H1 (cell line): ENCODE measurements around the gene POU6F2. TPM values are rescaled to one million over a fixed set of nuclear protein-coding genes. Genes with fewer than 3 reads are reported as not detected.

Experiments
- CTCF ChIA-PET: fragments of 300-600 bp; sonication (Branson Sonifier 250); formaldehyde crosslinking; loops from one replicate; lab custom pipeline; 2021; ENCODE audit not compliant: partially characterized antibody; lab: Charles Lee
- POLR2A ChIA-PET: fragments of 300-600 bp; sonication (Branson Sonifier 250); formaldehyde crosslinking; loops from one replicate; lab custom pipeline; 2021; ENCODE audit warnings: inconsistent platforms; ENCODE audit not compliant: partially characterized antibody; lab: Charles Lee
- DNase-seq, 2 experiments: peaks; one replicate each; pipeline versions ENCODE4 v3.0.0 to v3.0.0-alpha.2; 2010 to 2022; ENCODE audit warnings: low spot score in 2 of 2, low read depth in 1 of 2, mixed read lengths in 1 of 2
- FAIRE-seq: peaks from 2 replicates; lab custom pipeline; 2011; peaks lifted over from hg19 to GRCh38; lab: Jason Lieb, UNC
- H2AFZ ChIP-seq: 2 replicates; pipeline ENCODE4 v1.8.1; 2012; ENCODE audit warnings: low read length, inconsistent platforms
- H2AK5ac ChIP-seq: 2 replicates; pipeline ENCODE4 v1.6.1; 2013; ENCODE audit warnings: low read depth, low read length
- H2BK120ac ChIP-seq: replicated peaks from 2 replicates; pipeline ENCODE3; 2013; ENCODE audit warnings: low read depth, low read length, inconsistent platforms
- H2BK12ac ChIP-seq: 2 replicates; pipeline ENCODE4 v1.6.1; 2013; ENCODE audit warnings: low read depth, low read length
- H2BK15ac ChIP-seq: 2 replicates; pipeline ENCODE4 v1.6.1; 2013; ENCODE audit warnings: low read length
- H2BK20ac ChIP-seq: 2 replicates; pipeline ENCODE4 v1.6.1; 2013; ENCODE audit warnings: low read length
- H2BK5ac ChIP-seq: 2 replicates; pipeline ENCODE4 v1.6.1; 2013; ENCODE audit warnings: low read depth, low read length
- H3K14ac ChIP-seq: 2 replicates; pipeline ENCODE4 v1.6.1; 2013; ENCODE audit warnings: inconsistent platforms; ENCODE audit not compliant: insufficient read length
- H3K18ac ChIP-seq: 2 replicates; pipeline ENCODE4 v1.6.1; 2013; ENCODE audit warnings: low read length; ENCODE audit errors: extremely low read depth
- H3K23ac ChIP-seq: 2 replicates; pipeline ENCODE4 v1.6.1; 2013; ENCODE audit warnings: inconsistent platforms; ENCODE audit not compliant: insufficient read length
- H3K23me2 ChIP-seq: 2 replicates; pipeline ENCODE4 v1.6.1; 2013; ENCODE audit warnings: low read depth, low read length
- H3K27ac ChIP-seq: 2 replicates; pipeline ENCODE4 v1.6.1; 2011; ENCODE audit warnings: low read depth, low read length, inconsistent platforms
- H3K27me3 ChIP-seq, 4 experiments: replicated peaks in 1 of 4; 1 replicate in 1 of 4; 2 replicates in 3 of 4; pipeline versions ENCODE4 v1.6.1 to v1.8.1; 2011 to 2013; ENCODE audit warnings: low read length in 3 of 4, mild to moderate bottlenecking in 3 of 4, inconsistent platforms in 2 of 4, mixed read lengths in 2 of 4, moderate library complexity in 1 of 4; ENCODE audit not compliant: control insufficient read depth in 3 of 4, insufficient read depth in 3 of 4; ENCODE audit errors: extremely low read depth in 1 of 4
- H3K36me3 ChIP-seq, 4 experiments: 2 replicates each; pipeline versions ENCODE4 v1.6.1 to v1.8.1; 2011 to 2013; ENCODE audit warnings: mild to moderate bottlenecking in 4 of 4, low read length in 3 of 4, moderate library complexity in 2 of 4, control low read depth in 1 of 4, inconsistent platforms in 1 of 4; ENCODE audit not compliant: insufficient read depth in 4 of 4, control insufficient read depth in 2 of 4
- H3K4ac ChIP-seq: replicated peaks from 2 replicates; pipeline ENCODE3; 2013; ENCODE audit warnings: low read length, low read depth, mixed read lengths, inconsistent platforms; ENCODE audit not compliant: insufficient read length
- H3K4me1 ChIP-seq, 4 experiments: replicated peaks in 1 of 4; 1 replicate in 1 of 4; 2 replicates in 3 of 4; pipeline versions ENCODE4 v1.6.1 to v1.8.1; 2011 to 2013; ENCODE audit warnings: low read length in 3 of 4, inconsistent platforms in 2 of 4, mixed read lengths in 1 of 4; ENCODE audit not compliant: insufficient read depth in 4 of 4, control insufficient read depth in 3 of 4
- H3K4me2 ChIP-seq, 2 experiments: 2 replicates each; pipeline versions ENCODE4 v1.6.1 to v1.8.1; 2011 to 2013; ENCODE audit warnings: low read depth in 2 of 2, low read length in 2 of 2, control low read depth in 1 of 2, inconsistent platforms in 1 of 2, mild to moderate bottlenecking in 1 of 2; ENCODE audit not compliant: insufficient read depth in 1 of 2
- H3K4me3 ChIP-seq, 4 experiments: fragments of 200-600, 300-600 bp in 1 of 4; sonication (generic), shearing (Covaris generic), sonication (Bioruptor Twin) in 1 of 4; 2 replicates each; pipeline versions ENCODE4 v1.5.1 to v1.8.1; 2011 to 2016; ENCODE audit warnings: low read length in 4 of 4, low read depth in 3 of 4, control low read depth in 2 of 4, inconsistent platforms in 2 of 4, mild to moderate bottlenecking in 2 of 4, mixed read lengths in 1 of 4, moderate library complexity in 1 of 4; ENCODE audit not compliant: insufficient read depth in 2 of 4; ENCODE audit errors: extremely low read depth in 1 of 4
- H3K56ac ChIP-seq: replicated peaks from 2 replicates; pipeline ENCODE3; 2013; ENCODE audit warnings: low read depth, mild to moderate bottlenecking, mixed read lengths, low read length, inconsistent platforms; ENCODE audit not compliant: insufficient read length
- H3K79me1 ChIP-seq: 2 replicates; pipeline ENCODE4 v1.6.1; 2013; ENCODE audit warnings: low read depth, low read length, control low read depth
- H3K79me2 ChIP-seq, 2 experiments: 2 replicates each; pipeline versions ENCODE4 v1.6.1 to v1.8.1; 2012 to 2013; ENCODE audit warnings: low read length in 2 of 2, mild to moderate bottlenecking in 2 of 2, inconsistent platforms in 1 of 2; ENCODE audit not compliant: insufficient read depth in 2 of 2, control insufficient read depth in 1 of 2
- H3K9ac ChIP-seq, 4 experiments: replicated peaks in 1 of 4; 1 replicate in 1 of 4; 2 replicates in 3 of 4; pipeline versions ENCODE4 v1.6.1 to v1.8.1; 2011 to 2013; ENCODE audit warnings: low read depth in 3 of 4, low read length in 3 of 4, control low read depth in 2 of 4, mild to moderate bottlenecking in 2 of 4, moderate library complexity in 2 of 4, inconsistent platforms in 1 of 4; ENCODE audit errors: extremely low read depth in 1 of 4
- H3K9me3 ChIP-seq, 2 experiments: 2 replicates each; pipeline versions ENCODE4 v1.6.1 to v1.8.1; 2012 to 2013; ENCODE audit warnings: mild to moderate bottlenecking in 2 of 2, moderate library complexity in 2 of 2, control low read depth in 1 of 2, inconsistent platforms in 1 of 2, low read depth in 1 of 2, low read length in 1 of 2, mixed read lengths in 1 of 2; ENCODE audit not compliant: insufficient read depth in 2 of 2
- H4K20me1 ChIP-seq, 2 experiments: replicated peaks in 1 of 2; 2 replicates each; pipeline versions ENCODE3 to v1.8.1; 2011 to 2013; ENCODE audit warnings: inconsistent platforms in 2 of 2, low read length in 2 of 2, mild to moderate bottlenecking in 1 of 2; ENCODE audit not compliant: insufficient read depth in 2 of 2, control insufficient read depth in 1 of 2
- H4K5ac ChIP-seq: 2 replicates; pipeline ENCODE4 v1.6.1; 2013; ENCODE audit warnings: low read length, low read depth, mixed read lengths, inconsistent platforms; ENCODE audit not compliant: insufficient read length
- H4K8ac ChIP-seq: 2 replicates; pipeline ENCODE4 v1.8.0; 2013; ENCODE audit warnings: mild to moderate bottlenecking, moderate library complexity, low read length, inconsistent platforms; ENCODE audit not compliant: insufficient read depth; ENCODE audit errors: extremely low read depth
- H4K91ac ChIP-seq: replicated peaks from 2 replicates; pipeline ENCODE3; 2013; ENCODE audit warnings: low read length, mixed read lengths, inconsistent platforms; ENCODE audit not compliant: insufficient read length
- ATF2 ChIP-seq: IDR thresholded peaks from 2 replicates; pipeline ENCODE4 v1.6.1; 2012; ENCODE audit warnings: low read length, inconsistent platforms
- CTCF ChIP-seq, 3 experiments: IDR thresholded peaks; 1 replicate in 2 of 3; 2 replicates in 1 of 3; pipeline versions ENCODE4 v1.5.1 to v1.6.1; 2011; ENCODE audit warnings: low read length in 3 of 3, mild to moderate bottlenecking in 3 of 3, inconsistent platforms in 2 of 3, low read depth in 1 of 3, moderate library complexity in 1 of 3; ENCODE audit not compliant: insufficient read depth in 1 of 3; ENCODE audit errors: control extremely low read depth in 1 of 3
- E2F6 ChIP-seq: IDR thresholded peaks from 2 replicates; pipeline ENCODE4 v1.6.1; 2012; ENCODE audit warnings: inconsistent platforms
- GTF2F1 ChIP-seq: IDR thresholded peaks from 2 replicates; pipeline ENCODE4 v1.6.1; 2012; ENCODE audit warnings: low read depth, low read length, improper control_type of control experiment, borderline replicate concordance
- HDAC2 ChIP-seq, 2 experiments: fragments of 300-600 bp in 1 of 2; sonication (generic) in 1 of 2; IDR thresholded peaks; 2 replicates each; pipeline ENCODE4 v1.6.1; 2011 to 2012; ENCODE audit warnings: low read depth in 2 of 2, low read length in 2 of 2, mild to moderate bottlenecking in 2 of 2, moderate library complexity in 2 of 2, borderline replicate concordance in 1 of 2, inconsistent platforms in 1 of 2
- JUND ChIP-seq: IDR thresholded peaks from 2 replicates; pipeline ENCODE4 v1.6.1; 2011; ENCODE audit warnings: mild to moderate bottlenecking, improper control_type of control experiment, low read length
- KDM1A ChIP-seq: fragments of 200-600, 300-600 bp; sonication (generic); IDR thresholded peaks from 2 replicates; pipeline ENCODE4 v1.7.1; 2016; ENCODE audit warnings: mild to moderate bottlenecking, low read length, borderline replicate concordance
- POLR2A ChIP-seq, 2 experiments: IDR thresholded peaks; 1 replicate in 1 of 2; 2 replicates in 1 of 2; pipeline ENCODE4 v1.6.1; 2011; ENCODE audit warnings: low read depth in 2 of 2, low read length in 2 of 2, mild to moderate bottlenecking in 2 of 2; ENCODE audit errors: control extremely low read depth in 1 of 2
- YY1 ChIP-seq: IDR thresholded peaks from 2 replicates; pipeline ENCODE4 v1.6.1; 2011; ENCODE audit warnings: low read depth, mild to moderate bottlenecking, low read length
- WGBS, 2 experiments: shearing (Covaris generic) in 1 of 2; methylation state at CpG; one replicate each; pipeline versions ENCODE4 v1.1.6 to v1.1.7; 2013 to 2015; ENCODE audit warnings: low lambda C conversion rate in 2 of 2, mixed read lengths in 2 of 2, inconsistent platforms in 1 of 2, low coverage in 1 of 2, missing lambda C conversion rate in 1 of 2; ENCODE audit not compliant: insufficient replicate concordance in 2 of 2, insufficient coverage in 1 of 2, insufficient read length in 1 of 2; ENCODE audit errors: extremely low coverage in 1 of 2, missing lambda C conversion rate in 1 of 2; 5-methylcytosine and 5-hydroxymethylcytosine counted together
- polyA plus RNA-seq, 7 experiments: library from polyadenylated mRNA; depleted of rRNA in 3 of 7; stranded (reverse) in 5 of 7; unstranded in 2 of 7; fragments of >200 nt in 5 of 7; fragments of 200-250 nt in 2 of 7; gene quantifications; 1 replicate in 5 of 7; 2 replicates in 1 of 7; 4 replicates in 1 of 7; pipeline versions ENCODE4 v1.2.1 to v1.2.3, GENCODE V29; 2011 to 2013; ENCODE audit warnings: missing spikeins in 2 of 7, mixed read lengths in 2 of 7
- total RNA-seq: library from RNA; stranded (reverse); fragmentation: NEBNext Ultra II Directional; extraction: Animal tissue kit (Norgen Biotek cat#: 25700); gene quantifications from 2 replicates; pipeline ENCODE4 v1.2.1, GENCODE V29; 2021

POU6F2 gene
- total and polyA plus RNA-seq, 2 of the 8 experiments (the other 6 are each of a cell fraction or from before 2014, with no cell fraction given), result 1.1 to 2.0 TPM

- no peak overlapping the region for H2BK5ac ChIP-seq
- POLR2A ChIA-PET, result no interaction called here
- H2BK15ac ChIP-seq, result no peak overlapping the region
- H3K9ac ChIP-seq, result no peak overlapping the region
- no peaks in the 10 kb centered on the region for H3K79me2 ChIP-seq
- H2BK120ac ChIP-seq, result no peak overlapping the region
- no peak overlapping the region for H3K27ac ChIP-seq
- H2BK12ac ChIP-seq, result no peak overlapping the region
- H2BK20ac ChIP-seq, result no peak overlapping the region
- H3K4me1 ChIP-seq, result peaks cover 0 to 5% (median 0%) of the 10 kb centered on the region in 4 experiments; a peak in 2 of 7 replicates
- H3K23ac ChIP-seq, result no peak overlapping the region
- no peak overlapping the region for H3K4me2 ChIP-seq
- no peak overlapping the region for H4K5ac ChIP-seq
- no peak overlapping the region for H4K8ac ChIP-seq
- TF ChIP-seq ATF2 (no peak), POLR2A (IDR thresholded peaks at IDR 0.05; ENCODE audit: control extremely low read depth in 1 of 2, low read depth in 2 of 2, low read length in 2 of 2) (no peak), CTCF (IDR thresholded peaks at IDR 0.05; ENCODE audit: control extremely low read depth in 1 of 3, insufficient read depth in 1 of 3, low read depth in 1 of 3, low read length in 3 of 3) (no peak), KDM1A (no peak), HDAC2 (IDR thresholded peaks at IDR 0.05; ENCODE audit: borderline replicate concordance in 1 of 2, low read depth in 2 of 2, low read length in 2 of 2) (no peak), YY1 (no peak), GTF2F1 (no peak), E2F6 (no peak), JUND (no peak)
- no peak overlapping the region for H3K14ac ChIP-seq
- H2AFZ ChIP-seq, result no peak overlapping the region
- H4K20me1 ChIP-seq, result no peaks in the 10 kb centered on the region
- H3K36me3 ChIP-seq, result no peaks in the 10 kb centered on the region
- no peaks in the 10 kb centered on the region for H3K9me3 ChIP-seq
- 89% methylated on average over 3 of the region's 3 CpGs; no CpG with 5 or more reads in 1 of the 2 experiments for WGBS, 2 experiments
- H3K4ac ChIP-seq, result no peak overlapping the region
- no peak overlapping the region for H2AK5ac ChIP-seq
- no peak overlapping the region for H3K4me3 ChIP-seq
- no peak overlapping the region for H3K56ac ChIP-seq
- DNase-seq (no peak), FAIRE-seq (no peak)
- H3K79me1 ChIP-seq, result no peaks in the 10 kb centered on the region
- CTCF ChIA-PET, result interaction anchor here (1.5 kb wide), 1 partner anchor 166 kb away, joined by 3 read pairs; no protein-coding TSS in a partner anchor
- H3K27me3 ChIP-seq, result no peaks in the 10 kb centered on the region
- no peak overlapping the region for H3K18ac ChIP-seq
- no peaks in the 10 kb centered on the region for H3K23me2 ChIP-seq
- no peak overlapping the region for H4K91ac ChIP-seq
Measured at GRCh38 chr7:39288303-39288702, 310.6 kb downstream of the POU6F2 start.
